Right cardiac atrium (tissue), 5 donors: ENCODE results near the gene TATDN3. TPM values are rescaled to one million over a fixed set of nuclear protein-coding genes. Genes with fewer than 3 reads are reported as not detected.

ENCODE experiments used
- ATAC-seq, 2 donors: fragments of 200-7000 bp; cut with Tn5 transposase; one replicate each; pipeline versions ENCODE4 v1.8.0 to v1.9.1; 2020; ENCODE audit warnings: moderate library complexity in 2 of 2, mild to moderate bottlenecking in 1 of 2
- DNase-seq, 3 donors: peaks; one replicate each; pipeline ENCODE4 v3.0.0-alpha.2; 2020
- H3K27ac ChIP-seq: one replicate; pipeline ENCODE4 v1.5.1; 2013; ENCODE audit warnings: mild to moderate bottlenecking, low read length, control low read depth, moderate library complexity
- H3K27me3 ChIP-seq: one replicate; pipeline ENCODE4 v1.6.1; 2013; ENCODE audit not compliant: control insufficient read depth, insufficient read depth
- H3K4me1 ChIP-seq: one replicate; pipeline ENCODE4 v1.6.1; 2013; ENCODE audit warnings: low read length; ENCODE audit not compliant: control insufficient read depth, insufficient read depth
- H3K4me3 ChIP-seq: one replicate; pipeline ENCODE4 v1.5.1; 2013; ENCODE audit warnings: low read length, control low read depth
- H3K9me3 ChIP-seq: one replicate; pipeline ENCODE4 v1.6.1; 2013; ENCODE audit warnings: low read length; ENCODE audit not compliant: control insufficient read depth
- WGBS: extraction: QIAGEN DNeasy Blood & Tissue Kit; methylation state at CpG from one replicate; pipeline ENCODE4 v1.1.7; 2013; 5-methylcytosine and 5-hydroxymethylcytosine counted together
- intact Hi-C, 4 donors: fragments of 100-400 bp; cut with DNase I; formaldehyde crosslinking; loops; one replicate each; pipeline versions ENCODE4 v1.11.0 to v1.14.0; 2022 to 2023
- polyA plus RNA-seq: library from polyadenylated mRNA; stranded (reverse); fragments of 200-250 nt; gene quantifications from one replicate; pipeline ENCODE4 v1.2.3, GENCODE V29; 2013
- total RNA-seq, 4 donors: library from RNA; stranded (reverse); fragmentation: NEBNext Ultra II Directional; extraction: Animal tissue kit (Norgen Biotek cat#: 25700); gene quantifications; one replicate each; pipeline ENCODE4 v1.2.1, GENCODE V29; 2021
- donor health status: healthy with polysubstance abuse.
- donor health status: DM: no; HTN: yes; CAD: no.
- donor health status: DM: no; HTN: no; CAD: no.
- donor health status: DM: no; HTN: yes; CAD: no; lungs with severe emphysema.
- donor health status: DM: yes; HTN: yes; CAD: no.

The TATDN3 gene
- total and polyA plus RNA-seq, 5 donors = 15.0 to 23.3 (median 20.0) TPM

- H3K27me3 ChIP-seq = no peaks in the 10 kb centered on the region
- 89% methylated on average over 3 of the region's 3 CpGs for WGBS
- intact Hi-C loops = no loop called here
- H3K9me3 ChIP-seq = no peaks in the 10 kb centered on the region
- no peaks in the 10 kb centered on the region for H3K4me1 ChIP-seq
- ATAC-seq = no peak
- H3K27ac ChIP-seq = no peak overlapping the region
- H3K4me3 ChIP-seq = no peak overlapping the region
- no peak for DNase-seq
Observed at GRCh38 chr1:212797681-212798080, 6.0 kb downstream of the TATDN3 start.

- H3K4me1 ChIP-seq = no peaks in the 10 kb centered on the region
- ATAC-seq = no peak
- no peaks in the 10 kb centered on the region for H3K9me3 ChIP-seq
- intact Hi-C loops = no loop called here
- WGBS = 90% methylated on average over 3 of the region's 3 CpGs
- H3K27ac ChIP-seq = no peak overlapping the region
- H3K27me3 ChIP-seq = no peaks in the 10 kb centered on the region
- DNase-seq = no peak
- no peak overlapping the region for H3K4me3 ChIP-seq
Observed at GRCh38 chr1:212805767-212806166, 14.1 kb downstream of the TATDN3 start.

- intact Hi-C loops = loop anchor here (5.0 to 10.0 kb wide), 4 partner anchors 170 to 183 kb away; no protein-coding TSS in a partner anchor
- Histone ChIP-seq H3K4me1 (no peaks in the 10 kb centered on the region), H3K27me3 (no peaks in the 10 kb centered on the region), H3K9me3 (no peaks in the 10 kb centered on the region), H3K27ac (no peak overlapping the region), H3K4me3 (no peak overlapping the region)
- DNase-seq (no peak), ATAC-seq (no peak)
- 44% methylated on average over 5 of the region's 5 CpGs for WGBS
Observed at GRCh38 chr1:212814537-212815334, 23.0 kb downstream of the TATDN3 start.

- H3K9me3 ChIP-seq = no peaks in the 10 kb centered on the region
- no peak overlapping the region for H3K4me3 ChIP-seq
- DNase-seq (no peak), ATAC-seq (no peak)
- H3K4me1 ChIP-seq = no peaks in the 10 kb centered on the region
- 81% methylated on average over 3 of the region's 3 CpGs for WGBS
- no peaks in the 10 kb centered on the region for H3K27me3 ChIP-seq
- intact Hi-C loops = loop anchor here in 3 of 4 donors (5.0 to 10.0 kb wide), 3 partner anchors 168 to 181 kb away; no protein-coding TSS in a partner anchor
- no peak overlapping the region for H3K27ac ChIP-seq
Observed at GRCh38 chr1:212816567-212817278, 25.0 kb downstream of the TATDN3 start.

- Histone ChIP-seq H3K4me3 (no peak overlapping the region), H3K9me3 (no peaks in the 10 kb centered on the region), H3K4me1 (no peaks in the 10 kb centered on the region), H3K27ac (no peak overlapping the region), H3K27me3 (no peaks in the 10 kb centered on the region)
- intact Hi-C loops = loop anchor here in 3 of 4 donors (5.0 to 10.0 kb wide), 3 partner anchors 165 to 178 kb away; no protein-coding TSS in a partner anchor
- DNase-seq (no peak), ATAC-seq (no peak)
- 41% methylated on average over 5 of the region's 5 CpGs for WGBS
Observed at GRCh38 chr1:212819726-212820125, 28.0 kb downstream of the TATDN3 start.

- Histone ChIP-seq H3K27ac (no peak overlapping the region), H3K4me3 (no peak overlapping the region), H3K9me3 (peaks cover 2% of the 10 kb centered on the region), H3K27me3 (no peaks in the 10 kb centered on the region), H3K4me1 (no peaks in the 10 kb centered on the region)
- no peak for ATAC-seq
- intact Hi-C loops = no loop called here
- no peak for DNase-seq
- 80% methylated on average over 2 of the region's 2 CpGs for WGBS
Observed at GRCh38 chr1:212820969-212821368, 29.3 kb downstream of the TATDN3 start.

- Histone ChIP-seq H3K9me3 (peaks cover 2% of the 10 kb centered on the region), H3K27me3 (no peaks in the 10 kb centered on the region), H3K4me3 (no peak overlapping the region), H3K27ac (no peak overlapping the region), H3K4me1 (no peaks in the 10 kb centered on the region)
- 91% methylated on average over 3 of the region's 3 CpGs for WGBS
- ATAC-seq (no peak), DNase-seq (no peak)
- intact Hi-C loops = no loop called here
Observed at GRCh38 chr1:212822956-212823355, 31.3 kb downstream of the TATDN3 start.

- Histone ChIP-seq H3K4me3 (no peak overlapping the region), H3K4me1 (no peaks in the 10 kb centered on the region), H3K9me3 (peaks cover 2% of the 10 kb centered on the region), H3K27ac (no peak overlapping the region), H3K27me3 (no peaks in the 10 kb centered on the region)
- no peak for ATAC-seq
- 97% methylated on average over 16 of the region's 16 CpGs for WGBS
- DNase-seq = no peak
- intact Hi-C loops = no loop called here
Observed at GRCh38 chr1:212824201-212824600, 32.5 kb downstream of the TATDN3 start.

- Histone ChIP-seq H3K27ac (no peak overlapping the region), H3K4me3 (no peak overlapping the region), H3K27me3 (no peaks in the 10 kb centered on the region), H3K9me3 (peaks cover 2% of the 10 kb centered on the region), H3K4me1 (no peaks in the 10 kb centered on the region)
- DNase-seq = no peak
- intact Hi-C loops = no loop called here
- ATAC-seq = no peak
- 96% methylated on average over 6 of the region's 6 CpGs for WGBS
Observed at GRCh38 chr1:212825798-212826452, 34.2 kb downstream of the TATDN3 start.

GRCh38 chr1:212827171-212827776 is 35.6 kb downstream of the TATDN3 start:
- no peak overlapping the region for H3K4me3 ChIP-seq
- ATAC-seq = no peak

More at GRCh38 chr1:212827171-212827776, 35.6 kb downstream of the TATDN3 start:
- Histone ChIP-seq H3K27ac (no peak overlapping the region), H3K9me3 (peaks cover 2% of the 10 kb centered on the region), H3K4me1 (no peaks in the 10 kb centered on the region), H3K27me3 (no peaks in the 10 kb centered on the region)
- WGBS = 96% methylated on average over 4 of the region's 4 CpGs
- intact Hi-C loops = no loop called here
- no peak for DNase-seq
